Activated CD8-positive, alpha-beta T cell treated with anti-CD3 and anti-CD28 coated beads for 36 hours (primary cell): Measurements from ENCODE around the gene SLC35B4. TPM values are rescaled to one million over a fixed set of nuclear protein-coding genes. Genes with fewer than 3 reads are reported as not detected.

ENCODE experiments used
- ATAC-seq: fragments of 200-7000 bp; cut with Tn5 transposase; one replicate; pipeline ENCODE4 v1.10.0; 2021; ENCODE audit warnings: mild to moderate bottlenecking, moderate library complexity
- CTCF ChIA-PET: fragments of 350-600 bp; sonication (Branson Sonifier 250); formaldehyde crosslinking; loops from one replicate; lab custom pipeline; 2021; ENCODE audit warnings: antibody characterized with exemption; lab: Charles Lee
- POLR2A ChIA-PET: fragments of 350-600 bp; sonication (Branson Sonifier 250); formaldehyde crosslinking; loops from one replicate; lab custom pipeline; 2021; ENCODE audit warnings: antibody characterized with exemption; lab: Charles Lee
- DNase-seq: peaks from one replicate; pipeline ENCODE4 v3.0.0-alpha.2; 2020
- H3K27ac Mint-ChIP-seq: one replicate; pipeline ENCODE4 v1.8.0; 2021; ENCODE audit warnings: mild to moderate bottlenecking, mixed read lengths
- H3K27me3 Mint-ChIP-seq: one replicate; pipeline ENCODE4 v1.8.0; 2021; ENCODE audit warnings: mixed read lengths
- H3K36me3 Mint-ChIP-seq: one replicate; pipeline ENCODE4 v1.8.0; 2021; ENCODE audit warnings: low read depth, mixed read lengths
- H3K4me1 Mint-ChIP-seq: one replicate; pipeline ENCODE4 v1.8.0; 2021; ENCODE audit warnings: low read depth, mixed read lengths
- H3K4me3 Mint-ChIP-seq: one replicate; pipeline ENCODE4 v1.8.0; 2021; ENCODE audit warnings: mild to moderate bottlenecking, moderate library complexity, mixed read lengths
- H3K9me3 Mint-ChIP-seq: one replicate; pipeline ENCODE4 v1.8.0; 2021; ENCODE audit warnings: mixed read lengths
- CTCF ChIP-seq: fragments of 200-600 bp; IDR thresholded peaks from one replicate; pipeline ENCODE4 v1.8.0; 2022; ENCODE audit warnings: antibody characterized with exemption, mild to moderate bottlenecking
- intact Hi-C: fragments of 100-400 bp; cut with micrococcal nuclease; formaldehyde crosslinking; loops from one replicate; pipeline ENCODE4 v1.10.0; 2022
- total RNA-seq, 2 experiments: library from RNA; stranded (reverse); gene quantifications; one replicate each; pipeline ENCODE4 v1.2.3, GENCODE V29; 2021

The SLC35B4 gene
- total RNA-seq, 2 experiments from 2014 or later = 11.7 to 13.7 TPM

GRCh38 chr7:134318443-134318842 lies 1.7 kb upstream of the SLC35B4 start:
- Mint-ChIP-seq H3K36me3 (no peaks in the 10 kb centered on the region), H3K4me3 (no peak overlapping the region), H3K4me1 (peaks cover 17% of the 10 kb centered on the region), H3K27me3 (peaks cover 2% of the 10 kb centered on the region), H3K27ac (no peak overlapping the region), H3K9me3 (no peaks in the 10 kb centered on the region)
- CTCF ChIA-PET = no interaction called here
- intact Hi-C loops = no loop called here
- DNase-seq (no peak), ATAC-seq (no peak)
- POLR2A ChIA-PET = no interaction called here
- TF ChIP-seq CTCF = no peak

- Mint-ChIP-seq H3K4me1 (peaks cover 17% of the 10 kb centered on the region), H3K36me3 (no peaks in the 10 kb centered on the region), H3K27me3 (no peaks in the 10 kb centered on the region), H3K9me3 (no peaks in the 10 kb centered on the region), H3K27ac (peak overlapping the region; percentile 67), H3K4me3 (peak overlapping the region; percentile 86)
- DNase-seq (no peak), ATAC-seq (no peak)
- intact Hi-C loops = no loop called here
- ChIA-PET CTCF (interaction anchor here (0.9 to 2.7 kb wide), 7 partner anchors 10 to 176 kb away, joined by 3 to 9 read pairs (median 5); no protein-coding TSS in a partner anchor), POLR2A (interaction anchor here (1.0 to 2.0 kb wide), 5 partner anchors 11 to 185 kb away, joined by 3 to 8 read pairs (median 5); partner anchors contain the start of gene AKR1B1)
- TF ChIP-seq CTCF = no peak
Measured at GRCh38 chr7:134317434-134317833, 704 bp upstream of the SLC35B4 start.

GRCh38 chr7:134315679-134316538 lies 821 bp downstream of the SLC35B4 start:
- POLR2A ChIA-PET = interaction anchor here (0.6 to 2.0 kb wide), 7 partner anchors 11 to 1259 kb away, joined by 3 to 8 read pairs (median 3); partner anchors contain the start of gene AKR1B1
- Mint-ChIP-seq H3K4me1 (peaks cover 20% of the 10 kb centered on the region), H3K27ac (peak overlapping the region; percentile 74), H3K27me3 (no peaks in the 10 kb centered on the region), H3K9me3 (no peaks in the 10 kb centered on the region), H3K36me3 (no peaks in the 10 kb centered on the region), H3K4me3 (peak overlapping the region; percentile 86)
- DNase-seq = peak; percentile 2
- intact Hi-C loops = no loop called here
- CTCF ChIA-PET = interaction anchor here (1.1 to 2.7 kb wide), 6 partner anchors 12 to 117 kb away, joined by 3 to 9 read pairs (median 5); no protein-coding TSS in a partner anchor
- no peak for TF ChIP-seq CTCF
- no peak for ATAC-seq

GRCh38 chr7:134313543-134313942 lies 3.2 kb downstream of the SLC35B4 start:
- Mint-ChIP-seq H3K36me3 (peaks cover 2% of the 10 kb centered on the region), H3K4me1 (peaks cover 23% of the 10 kb centered on the region), H3K27ac (no peak overlapping the region), H3K9me3 (no peaks in the 10 kb centered on the region), H3K4me3 (no peak overlapping the region), H3K27me3 (no peaks in the 10 kb centered on the region)
- TF ChIP-seq CTCF = no peak
- no peak for DNase-seq
- CTCF ChIA-PET = interaction anchor here (0.7 to 0.9 kb wide), 3 partner anchors 15 to 172 kb away, joined by 3 read pairs; no protein-coding TSS in a partner anchor
- intact Hi-C loops = no loop called here
- no peak for ATAC-seq
- POLR2A ChIA-PET = no interaction called here

- peaks cover 2% of the 10 kb centered on the region for H3K36me3 Mint-ChIP-seq
- CTCF ChIA-PET = interaction anchor here (0.9 kb wide), 2 partner anchors 16 to 171 kb away, joined by 3 read pairs; no protein-coding TSS in a partner anchor
- TF ChIP-seq CTCF = no peak
- no peaks in the 10 kb centered on the region for H3K9me3 Mint-ChIP-seq
- POLR2A ChIA-PET = no interaction called here
- H3K27me3 Mint-ChIP-seq = no peaks in the 10 kb centered on the region
- no peak overlapping the region for H3K4me3 Mint-ChIP-seq
- intact Hi-C loops = no loop called here
- DNase-seq (no peak), ATAC-seq (no peak)
- no peak overlapping the region for H3K27ac Mint-ChIP-seq
- peaks cover 23% of the 10 kb centered on the region for H3K4me1 Mint-ChIP-seq
Measured at GRCh38 chr7:134312717-134313116, 4.0 kb downstream of the SLC35B4 start.
